H9 (cell line): ENCODE data around the gene EHBP1L1. TPM values are rescaled to one million over a fixed set of nuclear protein-coding genes. Genes with fewer than 3 reads are reported as not detected.

Source experiments
- DNase-seq: peaks from one replicate; pipeline ENCODE4 v3.0.0-alpha.2; 2017
- H2AFZ ChIP-seq: one replicate; pipeline ENCODE4 v1.6.1; 2013; ENCODE audit warnings: mild to moderate bottlenecking, low read length, control low read depth, moderate library complexity
- H2AK5ac ChIP-seq: 2 replicates; pipeline ENCODE4 v1.6.1; 2013; ENCODE audit warnings: low read length, control low read depth, mixed read lengths; ENCODE audit not compliant: insufficient read length
- H2BK120ac ChIP-seq: one replicate; pipeline ENCODE4 v1.6.1; 2013; ENCODE audit warnings: low read depth, mild to moderate bottlenecking, low read length, control low read depth, inconsistent platforms; ENCODE audit not compliant: poor library complexity, severe bottlenecking
- H2BK12ac ChIP-seq: 2 replicates; pipeline ENCODE4 v1.6.1; 2013; ENCODE audit warnings: low read length, control low read depth, mixed read lengths, low read depth; ENCODE audit not compliant: insufficient read length
- H2BK15ac ChIP-seq: 2 replicates; pipeline ENCODE4 v1.6.1; 2013; ENCODE audit warnings: low read depth, low read length, control low read depth
- H2BK20ac ChIP-seq: one replicate; pipeline ENCODE4 v1.6.1; 2013; ENCODE audit warnings: low read depth, mild to moderate bottlenecking, low read length, control low read depth, inconsistent platforms; ENCODE audit not compliant: poor library complexity, severe bottlenecking
- H2BK5ac ChIP-seq: 2 replicates; pipeline ENCODE4 v1.6.1; 2013; ENCODE audit warnings: low read length, control low read depth, mixed read lengths; ENCODE audit not compliant: insufficient read length
- H3K14ac ChIP-seq: 2 replicates; pipeline ENCODE4 v1.6.1; 2013; ENCODE audit warnings: low read length, control low read depth; ENCODE audit not compliant: insufficient read depth
- H3K18ac ChIP-seq: 2 replicates; pipeline ENCODE4 v1.6.1; 2013; ENCODE audit warnings: low read depth, mild to moderate bottlenecking, mixed read lengths, low read length, control low read depth; ENCODE audit not compliant: insufficient read length
- H3K23ac ChIP-seq: 2 replicates; pipeline ENCODE4 v1.6.1; 2013; ENCODE audit warnings: low read length, control low read depth, mixed read lengths, low read depth; ENCODE audit not compliant: insufficient read length
- H3K23me2 ChIP-seq: 2 replicates; pipeline ENCODE4 v1.6.1; 2013; ENCODE audit warnings: low read depth, mild to moderate bottlenecking, mixed read lengths, low read length, control low read depth; ENCODE audit not compliant: insufficient read length, poor library complexity, severe bottlenecking
- H3K27ac ChIP-seq: 2 replicates; pipeline ENCODE4 v1.5.1; 2013; ENCODE audit warnings: low read length, control low read depth, mixed read lengths, low read depth; ENCODE audit not compliant: insufficient read length
- H3K27me3 ChIP-seq: 2 replicates; pipeline ENCODE4 v1.6.1; 2013; ENCODE audit warnings: low read length, control low read depth, inconsistent platforms; ENCODE audit not compliant: insufficient read depth
- H3K4ac ChIP-seq: 2 replicates; pipeline ENCODE4 v1.6.1; 2013; ENCODE audit warnings: low read depth, mild to moderate bottlenecking, control low read depth, inconsistent platforms, low read length, moderate library complexity
- H3K4me1 ChIP-seq: 2 replicates; pipeline ENCODE4 v1.6.1; 2013; ENCODE audit warnings: low read length, control low read depth, inconsistent platforms; ENCODE audit not compliant: insufficient read depth
- H3K4me2 ChIP-seq: 2 replicates; pipeline ENCODE4 v1.6.1; 2013; ENCODE audit warnings: low read length, control low read depth, mixed read lengths; ENCODE audit not compliant: insufficient read length, insufficient read depth
- H3K56ac ChIP-seq: 2 replicates; pipeline ENCODE4 v1.6.1; 2013; ENCODE audit warnings: low read depth, mild to moderate bottlenecking, mixed read lengths, low read length, control low read depth; ENCODE audit not compliant: insufficient read length
- H3K79me1 ChIP-seq: 2 replicates; pipeline ENCODE4 v1.6.1; 2013; ENCODE audit warnings: low read depth, mild to moderate bottlenecking, moderate library complexity, low read length, control low read depth, inconsistent platforms; ENCODE audit not compliant: insufficient read depth, poor library complexity, severe bottlenecking
- H3K79me2 ChIP-seq: 2 replicates; pipeline ENCODE4 v1.6.1; 2013; ENCODE audit warnings: low read length, control low read depth, inconsistent platforms; ENCODE audit not compliant: insufficient read depth
- H3K9ac ChIP-seq: 2 replicates; pipeline ENCODE4 v1.6.1; 2013; ENCODE audit warnings: low read length, control low read depth, mixed read lengths; ENCODE audit not compliant: insufficient read length; ENCODE audit errors: extremely low read depth
- H3K9me3 ChIP-seq: one replicate; pipeline ENCODE4 v1.6.1; 2013; ENCODE audit warnings: low read depth, low read length, inconsistent platforms; ENCODE audit not compliant: control insufficient read depth
- H3T11ph ChIP-seq: one replicate; pipeline ENCODE4 v1.6.1; 2013; ENCODE audit warnings: mild to moderate bottlenecking, low read length, control low read depth, inconsistent platforms
- H4K20me1 ChIP-seq: one replicate; pipeline ENCODE4 v1.6.1; 2013; ENCODE audit not compliant: control insufficient read depth, insufficient read length, insufficient read depth
- H4K5ac ChIP-seq: 2 replicates; pipeline ENCODE4 v1.6.1; 2013; ENCODE audit warnings: low read depth, mild to moderate bottlenecking, mixed read lengths, low read length, control low read depth; ENCODE audit not compliant: insufficient read length
- H4K8ac ChIP-seq: replicated peaks from 2 replicates; pipeline ENCODE4 v1.6.1; 2013; ENCODE audit warnings: low read length, control low read depth, mixed read lengths, low read depth; ENCODE audit not compliant: insufficient read length
- H4K91ac ChIP-seq: 2 replicates; pipeline ENCODE4 v1.6.1; 2013; ENCODE audit warnings: low read depth, mild to moderate bottlenecking, moderate library complexity, mixed read lengths, low read length, control low read depth; ENCODE audit not compliant: insufficient read length
- H3K27ac Mint-ChIP-seq, 3 experiments: 2 replicates in 2 of 3; 3 replicates in 1 of 3; pipeline ENCODE4 v1.8.0; 2020 to 2021; ENCODE audit warnings: mixed read lengths in 3 of 3, mild to moderate bottlenecking in 1 of 3, moderate library complexity in 1 of 3
- H3K27me3 Mint-ChIP-seq: 2 replicates; pipeline ENCODE4 v1.8.0; 2021; ENCODE audit warnings: low read depth, mild to moderate bottlenecking, moderate library complexity, mixed read lengths
- H3K36me3 Mint-ChIP-seq, 3 experiments: 2 replicates in 2 of 3; 3 replicates in 1 of 3; pipeline ENCODE4 v1.8.0; 2020 to 2021; ENCODE audit warnings: low read depth in 3 of 3, mixed read lengths in 3 of 3; ENCODE audit not compliant: insufficient read depth in 1 of 3
- H3K4me1 Mint-ChIP-seq, 2 experiments: 2 replicates each; pipeline ENCODE4 v1.8.0; 2020; ENCODE audit warnings: mixed read lengths in 2 of 2
- H3K4me3 Mint-ChIP-seq, 2 experiments: 2 replicates in 1 of 2; 3 replicates in 1 of 2; pipeline ENCODE4 v1.8.0; 2020 to 2021; ENCODE audit warnings: mild to moderate bottlenecking in 2 of 2, mixed read lengths in 2 of 2, moderate library complexity in 1 of 2
- H3K9me3 Mint-ChIP-seq, 2 experiments: 2 replicates in 1 of 2; 3 replicates in 1 of 2; pipeline ENCODE4 v1.8.0; 2020; ENCODE audit warnings: mild to moderate bottlenecking in 2 of 2, mixed read lengths in 2 of 2, moderate library complexity in 1 of 2
- WGBS: extraction: QIAGEN DNeasy Blood & Tissue Kit; methylation state at CpG from one replicate; pipeline ENCODE4 v1.1.7; 2013; ENCODE audit warnings: missing lambda C conversion rate, low lambda C conversion rate, mixed read lengths; ENCODE audit not compliant: insufficient read length; ENCODE audit errors: extremely low coverage; 5-methylcytosine and 5-hydroxymethylcytosine counted together
- total RNA-seq: library from RNA; stranded (reverse); gene quantifications from 2 replicates; pipeline ENCODE4 v1.2.1, GENCODE V29; 2021
- TF ChIP-seq, protein P1 (sequence below): fragments of 200-600 bp; sonication (generic); conservative IDR thresholded peaks from 3 replicates; pipeline ENCODE4 v1.8.0; 2021; ENCODE audit warnings: antibody characterized with exemption, mild to moderate bottlenecking

EHBP1L1 gene
- total RNA-seq, 1 experiment from 2014 or later = 13.8 TPM

DNA sequence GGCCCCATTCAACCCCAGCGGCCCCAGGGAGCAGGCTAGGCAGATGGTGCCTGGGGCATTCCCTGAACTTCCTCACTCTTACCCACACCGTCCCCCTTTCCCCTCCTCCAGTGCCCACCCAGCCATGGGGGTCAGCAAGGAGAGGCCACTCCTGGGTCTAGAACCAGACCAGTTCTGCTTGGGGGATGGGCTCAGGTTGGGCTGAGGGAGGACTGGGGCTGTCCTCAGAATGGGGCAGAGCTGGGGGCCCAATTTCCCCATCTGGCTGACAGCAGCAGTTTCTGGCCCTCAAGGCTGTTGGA lies 38.6 kb upstream of the EHBP1L1 start:
- Histone ChIP-seq H3K4me2 (no peak overlapping the region), H3K4ac (no peak overlapping the region), H2BK5ac (no peak overlapping the region), H3K4me1 (no peaks in the 10 kb centered on the region), H2BK15ac (no peak overlapping the region), H3K23me2 (peaks cover 13% of the 10 kb centered on the region), H3K27ac (no peak overlapping the region), H2BK12ac (no peak overlapping the region), H3K14ac (no peak overlapping the region), H4K91ac (no peak overlapping the region), H3T11ph (no peak overlapping the region), H4K5ac (no peak overlapping the region), H3K56ac (no peak overlapping the region), H3K18ac (no peak overlapping the region), H3K79me2 (no peaks in the 10 kb centered on the region), H2AFZ (no peak overlapping the region), H2BK20ac (no peak overlapping the region), H2BK120ac (no peak overlapping the region), H3K23ac (no peak overlapping the region), H3K9ac (no peak overlapping the region), H3K27me3 (no peaks in the 10 kb centered on the region), H2AK5ac (no peak overlapping the region), H3K79me1 (no peaks in the 10 kb centered on the region), H3K9me3 (no peaks in the 10 kb centered on the region), H4K8ac (no peak overlapping the region), H4K20me1 (peaks cover 2% of the 10 kb centered on the region)
- Mint-ChIP-seq H3K27me3 (peaks cover 24% of the 10 kb centered on the region), H3K36me3 (peaks cover 3 to 40% (median 33%) of the 10 kb centered on the region in 3 experiments), H3K4me3 (no peak overlapping the region), H3K9me3 (no peaks in the 10 kb centered on the region; a peak in 1 of 5 replicates), H3K4me1 (peaks cover 2 to 9% of the 10 kb centered on the region in 2 experiments; a peak in 3 of 4 replicates), H3K27ac (peak overlapping the region in 1 of 3 experiments; percentile 85; a peak in 1 of 7 replicates)
- DNase-seq = no peak
- no CpG with 5 or more reads among the region's 2 CpGs for WGBS
- TF ChIP-seq, protein P1, sequence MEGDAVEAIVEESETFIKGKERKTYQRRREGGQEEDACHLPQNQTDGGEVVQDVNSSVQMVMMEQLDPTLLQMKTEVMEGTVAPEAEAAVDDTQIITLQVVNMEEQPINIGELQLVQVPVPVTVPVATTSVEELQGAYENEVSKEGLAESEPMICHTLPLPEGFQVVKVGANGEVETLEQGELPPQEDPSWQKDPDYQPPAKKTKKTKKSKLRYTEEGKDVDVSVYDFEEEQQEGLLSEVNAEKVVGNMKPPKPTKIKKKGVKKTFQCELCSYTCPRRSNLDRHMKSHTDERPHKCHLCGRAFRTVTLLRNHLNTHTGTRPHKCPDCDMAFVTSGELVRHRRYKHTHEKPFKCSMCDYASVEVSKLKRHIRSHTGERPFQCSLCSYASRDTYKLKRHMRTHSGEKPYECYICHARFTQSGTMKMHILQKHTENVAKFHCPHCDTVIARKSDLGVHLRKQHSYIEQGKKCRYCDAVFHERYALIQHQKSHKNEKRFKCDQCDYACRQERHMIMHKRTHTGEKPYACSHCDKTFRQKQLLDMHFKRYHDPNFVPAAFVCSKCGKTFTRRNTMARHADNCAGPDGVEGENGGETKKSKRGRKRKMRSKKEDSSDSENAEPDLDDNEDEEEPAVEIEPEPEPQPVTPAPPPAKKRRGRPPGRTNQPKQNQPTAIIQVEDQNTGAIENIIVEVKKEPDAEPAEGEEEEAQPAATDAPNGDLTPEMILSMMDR = no peak
